Activated CD4-positive, alpha-beta T cell treated with anti-CD3 and anti-CD28 coated beads, Interleukin-2, amount 50 U/mL, for 24 hours (primary cell): ENCODE data around the gene STK32A.

ENCODE experiments used
- DNase-seq, 2 donors: peaks; one replicate each; pipeline ENCODE4 v3.0.0-alpha.2; 2020; ENCODE audit warnings: low read depth in 1 of 2, low spot score in 1 of 2

The STK32A gene

GRCh38 chr5:147248561-147248960 is 13.7 kb downstream of the STK32A start:
- DNase-seq, result no peak

- no peak for DNase-seq
Observed at GRCh38 chr5:147259837-147260236, 25.0 kb downstream of the STK32A start.

GRCh38 chr5:147267082-147267832 is 32.4 kb downstream of the STK32A start:
- no peak for DNase-seq

- DNase-seq, result no peak
Observed at GRCh38 chr5:147276497-147276896, 41.7 kb downstream of the STK32A start.

GRCh38 chr5:147286296-147286695 is 51.5 kb downstream of the STK32A start:
- DNase-seq, result no peak

- no peak for DNase-seq
Observed at GRCh38 chr5:147287110-147287509, 52.3 kb downstream of the STK32A start.

GRCh38 chr5:147290261-147290660 is 55.4 kb downstream of the STK32A start:
- no peak for DNase-seq

- DNase-seq, result no peak
Observed at GRCh38 chr5:147303251-147303650, 68.4 kb downstream of the STK32A start.

GRCh38 chr5:147303976-147304375 is 69.2 kb downstream of the STK32A start:
- no peak for DNase-seq

GRCh38 chr5:147305147-147305546 is 70.3 kb downstream of the STK32A start:
- DNase-seq, result no peak

GRCh38 chr5:147306351-147306750 is 71.5 kb downstream of the STK32A start:
- no peak for DNase-seq

GRCh38 chr5:147307170-147307569 is 72.3 kb downstream of the STK32A start:
- no peak for DNase-seq

- no peak for DNase-seq
Observed at GRCh38 chr5:147309621-147310020, 74.8 kb downstream of the STK32A start.

GRCh38 chr5:147310059-147310704 is 75.4 kb downstream of the STK32A start:
- DNase-seq, result no peak

- DNase-seq, result no peak
Observed at GRCh38 chr5:147317978-147318684, 83.3 kb downstream of the STK32A start.

- no peak for DNase-seq
Observed at GRCh38 chr5:147321569-147321968, 86.7 kb downstream of the STK32A start.

GRCh38 chr5:147327421-147327820 is 92.6 kb downstream of the STK32A start:
- no peak for DNase-seq

- no peak for DNase-seq
Observed at GRCh38 chr5:147327905-147328304, 93.1 kb downstream of the STK32A start.

GRCh38 chr5:147332658-147333057 is 97.8 kb downstream of the STK32A start:
- DNase-seq, result no peak

GRCh38 chr5:147336876-147337275 is 102.0 kb downstream of the STK32A start:
- DNase-seq, result no peak

- DNase-seq, result no peak
Observed at GRCh38 chr5:147339313-147339712, 104.5 kb downstream of the STK32A start.

- no peak for DNase-seq
Observed at GRCh38 chr5:147340941-147341340, 106.1 kb downstream of the STK32A start.
